Activated T-helper 1 cell treated with anti-CD3 and anti-CD28 coated beads, Interleukin-2, amount 50 U/mL, for 16 hours (primary cell): Measurements from ENCODE around the gene MED9.

Experiments used
- DNase-seq, 2 donors: peaks; one replicate each; pipeline ENCODE4 v3.0.0-alpha.2; 2020; ENCODE audit warnings: low read depth in 1 of 2, low spot score in 1 of 2

Gene MED9

GRCh38 chr17:17514993-17515933 lies 38.5 kb downstream of the MED9 start:
- no peak for DNase-seq

- no peak for DNase-seq
Observed at GRCh38 chr17:17515934-17516930, 39.4 kb downstream of the MED9 start.

GRCh38 chr17:17516941-17517720 lies 40.3 kb downstream of the MED9 start:
- DNase-seq = no peak

GRCh38 chr17:17518014-17518413 lies 41.2 kb downstream of the MED9 start:
- DNase-seq = no peak

- no peak for DNase-seq
Observed at GRCh38 chr17:17518951-17519350, 42.2 kb downstream of the MED9 start.

GRCh38 chr17:17519886-17520285 lies 43.1 kb downstream of the MED9 start:
- DNase-seq = no peak

- no peak for DNase-seq
Observed at GRCh38 chr17:17520599-17521232, 43.9 kb downstream of the MED9 start.

- DNase-seq = no peak
Observed at GRCh38 chr17:17523001-17523730, 46.4 kb downstream of the MED9 start.

GRCh38 chr17:17523731-17524490 lies 47.1 kb downstream of the MED9 start:
- no peak for DNase-seq

GRCh38 chr17:17525311-17525710 lies 48.5 kb downstream of the MED9 start:
- no peak for DNase-seq

GRCh38 chr17:17525956-17526355 lies 49.2 kb downstream of the MED9 start:
- no peak for DNase-seq

- DNase-seq = no peak
Observed at GRCh38 chr17:17526369-17526768, 49.6 kb downstream of the MED9 start.

- DNase-seq = no peak
Observed at GRCh38 chr17:17527534-17527933, 50.7 kb downstream of the MED9 start.

- DNase-seq = no peak
Observed at GRCh38 chr17:17527956-17528500, 51.2 kb downstream of the MED9 start.

- no peak for DNase-seq
Observed at GRCh38 chr17:17528696-17529652, 52.2 kb downstream of the MED9 start.

- no peak for DNase-seq
Observed at GRCh38 chr17:17531156-17531555, 54.4 kb downstream of the MED9 start.

- DNase-seq = no peak
Observed at GRCh38 chr17:17532991-17533390, 56.2 kb downstream of the MED9 start.
